BJ (cell line): ENCODE measurements around the gene OSTM1. TPM values are rescaled to one million over a fixed set of nuclear protein-coding genes. Genes with fewer than 3 reads are reported as not detected.

Experiments
- CTCF ChIA-PET: fragments of 350-600 bp; formaldehyde crosslinking; extraction: SDS; loops from one replicate; lab custom pipeline; 2021; ENCODE audit warnings: antibody characterized with exemption, inconsistent platforms; lab: Yijun Ruan, JAX
- POLR2A ChIA-PET: fragments of 300-600 bp; sonication (Branson Sonifier 250); formaldehyde crosslinking; extraction: SDS; loops from one replicate; lab custom pipeline; 2021; ENCODE audit warnings: antibody characterized with exemption; lab: Charles Lee
- DNase-seq: peaks from one replicate; pipeline ENCODE4 v3.0.0-alpha.2; 2011; ENCODE audit warnings: low read depth
- H3K27me3 ChIP-seq: 2 replicates; pipeline ENCODE4 v1.6.0; 2011; ENCODE audit warnings: low read length; ENCODE audit not compliant: control insufficient read depth, insufficient read depth
- H3K36me3 ChIP-seq: 2 replicates; pipeline ENCODE4 v1.5.1; 2011; ENCODE audit warnings: low read length; ENCODE audit not compliant: control insufficient read depth, insufficient read depth
- H3K4me3 ChIP-seq: 2 replicates; pipeline ENCODE4 v1.5.1; 2011; ENCODE audit warnings: low read depth, mild to moderate bottlenecking, control low read depth, low read length
- CTCF ChIP-seq: IDR thresholded peaks from 2 replicates; pipeline ENCODE4 v1.5.1; 2011; ENCODE audit warnings: low read depth, mild to moderate bottlenecking, control low read depth, inconsistent platforms, low read length, moderate library complexity; ENCODE audit not compliant: insufficient read depth
- polyA plus RNA-seq: library from polyadenylated mRNA; depleted of rRNA; stranded (reverse); fragments of >200 nt; gene quantifications from 2 replicates; pipeline ENCODE4 v1.2.3, GENCODE V29; 2011

The OSTM1 gene
- polyA plus RNA-seq, 1 experiment: 20.1 TPM

DNA sequence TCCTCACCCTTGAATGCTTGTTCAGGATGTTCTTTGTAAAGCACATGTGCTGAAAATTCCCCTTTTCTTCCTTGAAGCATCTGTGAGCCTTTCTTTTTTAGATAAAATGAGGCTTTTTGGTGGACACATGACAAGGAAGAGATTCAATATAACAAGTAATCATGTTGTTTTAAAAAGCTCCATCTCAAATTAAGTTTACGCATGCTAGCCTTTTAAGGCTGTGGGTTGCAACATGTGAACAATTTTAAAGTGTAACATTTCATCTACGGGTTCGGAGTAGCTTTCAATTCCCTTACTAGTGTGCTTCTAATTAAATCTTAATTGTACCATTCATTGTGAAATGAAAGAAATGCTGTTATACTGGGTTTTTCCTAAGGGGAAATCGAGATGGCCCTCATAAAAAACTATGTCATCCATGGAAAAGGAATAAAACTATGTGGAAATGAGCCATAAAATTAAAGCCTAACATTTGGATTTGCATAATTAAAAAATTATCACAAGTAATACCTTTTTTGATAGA lies 19.3 kb upstream of the OSTM1 start:
- Histone ChIP-seq H3K27me3 (no peaks in the 10 kb centered on the region), H3K36me3 (no peaks in the 10 kb centered on the region), H3K4me3 (no peak overlapping the region)
- TF ChIP-seq CTCF: no peak
- POLR2A ChIA-PET: interaction anchor here (0.7 kb wide), 1 partner anchor 800 kb away, joined by 4 read pairs; no protein-coding TSS in a partner anchor
- CTCF ChIA-PET: no interaction called here
- no peak for DNase-seq

DNA sequence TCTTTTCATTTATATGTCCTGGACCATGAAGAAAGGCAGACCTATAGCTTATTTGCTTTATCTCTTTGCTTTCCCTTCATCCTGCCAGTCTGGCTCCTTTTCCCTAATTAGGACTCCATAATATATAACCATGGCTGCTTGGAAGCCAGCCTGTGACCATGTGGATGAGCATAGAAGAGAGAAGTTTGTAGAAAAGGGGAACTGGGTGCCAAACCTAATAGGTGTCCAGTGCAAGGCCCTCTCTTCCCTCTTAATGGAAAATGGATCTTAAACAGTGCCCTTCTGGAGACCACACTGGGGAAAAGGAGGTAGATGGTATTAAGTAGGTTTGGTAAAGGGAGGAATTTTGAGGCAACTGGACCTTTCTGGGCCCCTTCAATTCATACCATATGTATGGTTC lies 16.7 kb upstream of the OSTM1 start:
- no peak for DNase-seq
- no peak overlapping the region for H3K4me3 ChIP-seq
- ChIA-PET POLR2A (no interaction called here), CTCF (no interaction called here)
- TF ChIP-seq CTCF: no peak
- H3K27me3 ChIP-seq: no peaks in the 10 kb centered on the region; the same call in 1 of the 2 replicates
- no peaks in the 10 kb centered on the region for H3K36me3 ChIP-seq

GRCh38 chr6:108083349-108083748 lies 8.8 kb upstream of the OSTM1 start:
- DNase-seq: no peak
- TF ChIP-seq CTCF: no peak
- Histone ChIP-seq H3K36me3 (no peaks in the 10 kb centered on the region), H3K4me3 (no peak overlapping the region), H3K27me3 (peaks cover 2% of the 10 kb centered on the region)
- ChIA-PET POLR2A (no interaction called here), CTCF (interaction anchor here (1.0 to 1.2 kb wide), 2 partner anchors 16 to 444 kb away, joined by 3 to 5 read pairs; no protein-coding TSS in a partner anchor)

- CTCF ChIA-PET: interaction anchor here (1.0 to 1.2 kb wide), 2 partner anchors 17 to 444 kb away, joined by 3 to 5 read pairs; no protein-coding TSS in a partner anchor
- no peak for TF ChIP-seq CTCF
- Histone ChIP-seq H3K36me3 (no peaks in the 10 kb centered on the region), H3K4me3 (no peak overlapping the region), H3K27me3 (peaks cover 2% of the 10 kb centered on the region)
- DNase-seq: no peak
- POLR2A ChIA-PET: no interaction called here
Observed at GRCh38 chr6:108082539-108082938, 8.0 kb upstream of the OSTM1 start.

DNA sequence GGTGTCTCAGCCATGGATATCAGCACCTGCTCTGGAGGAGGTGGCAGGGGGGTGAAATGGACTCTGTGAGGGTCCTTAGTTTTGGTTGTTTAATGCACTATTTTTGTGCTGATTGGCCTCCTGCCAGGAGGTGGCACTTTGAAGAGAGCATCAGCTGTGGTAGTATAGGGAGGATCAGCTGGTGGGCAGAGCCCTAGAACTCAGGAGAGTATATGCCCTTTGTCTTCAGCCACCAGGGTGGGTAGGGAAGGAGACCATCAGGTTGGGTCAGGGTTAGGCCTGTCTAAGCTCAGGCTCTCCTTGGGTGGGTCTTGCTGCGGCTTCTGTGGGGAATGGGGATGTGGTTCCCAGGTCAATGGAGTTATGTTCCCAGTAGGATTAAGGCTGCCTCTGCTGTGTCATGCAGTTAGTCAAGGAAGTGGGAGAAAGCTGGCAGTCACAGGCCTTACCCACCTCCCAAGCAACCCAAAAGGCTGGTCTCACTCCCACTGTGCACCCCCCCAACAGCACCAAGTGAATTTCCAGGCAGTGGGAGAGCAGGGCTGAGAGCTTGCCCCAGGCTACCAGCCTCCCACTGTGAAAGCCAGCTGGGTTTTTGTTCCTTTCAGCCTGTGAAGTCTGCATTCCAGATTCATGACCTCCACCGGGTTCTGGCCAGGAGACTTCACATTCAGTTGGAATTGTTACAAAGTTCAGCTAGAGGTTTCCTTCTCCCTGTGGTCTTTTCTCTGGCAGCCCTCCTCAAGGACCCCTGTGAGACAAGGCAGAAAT lies 5.7 kb upstream of the OSTM1 start:
- CTCF ChIA-PET: interaction anchor here (1.8 kb wide), 1 partner anchor 24 kb away, joined by 4 read pairs; no protein-coding TSS in a partner anchor
- DNase-seq: no peak
- no peak for TF ChIP-seq CTCF
- no peaks in the 10 kb centered on the region for H3K36me3 ChIP-seq
- H3K4me3 ChIP-seq: no peak overlapping the region
- peaks cover 1% of the 10 kb centered on the region; the same call in 1 of the 2 replicates for H3K27me3 ChIP-seq
- POLR2A ChIA-PET: no interaction called here
